DND-41 (cell line): Measurements from ENCODE around the gene TBC1D22A.

ENCODE experiments used
- ATAC-seq: fragments of 200-7000 bp; cut with Tn5 transposase; 3 replicates; pipeline ENCODE4 v1.9.1; 2021; ENCODE audit warnings: low read depth; ENCODE audit not compliant: insufficient read depth
- DNase-seq: peaks from one replicate; pipeline ENCODE4 v3.0.0-alpha.2; 2020
- H2AFZ ChIP-seq: 2 replicates; pipeline ENCODE4 v1.6.0; 2012; ENCODE audit warnings: low read depth, low read length
- H3K27ac ChIP-seq: 2 replicates; pipeline ENCODE4 v1.5.1; 2012; ENCODE audit warnings: low read length, inconsistent platforms
- H3K27me3 ChIP-seq: fragments of 200-600 bp; sonication (generic); 2 replicates; pipeline ENCODE4 v1.6.0; 2012; ENCODE audit warnings: low read length, mild to moderate bottlenecking, inconsistent platforms; ENCODE audit not compliant: insufficient read depth, poor library complexity
- H3K36me3 ChIP-seq: 2 replicates; pipeline ENCODE4 v1.5.1; 2012; ENCODE audit warnings: low read length, inconsistent platforms; ENCODE audit not compliant: insufficient read depth
- H3K4me1 ChIP-seq: 2 replicates; pipeline ENCODE4 v1.5.1; 2012; ENCODE audit warnings: mild to moderate bottlenecking, low read length; ENCODE audit not compliant: insufficient read depth
- H3K4me2 ChIP-seq: 2 replicates; pipeline ENCODE4 v1.6.0; 2012; ENCODE audit warnings: mild to moderate bottlenecking, moderate library complexity, low read length, inconsistent platforms; ENCODE audit not compliant: insufficient read depth
- H3K4me3 ChIP-seq, 2 experiments: fragments of 200-600 bp in 1 of 2; shearing (Covaris generic) in 1 of 2; 2 replicates each; pipeline ENCODE4 v1.5.1; 2012 to 2016; ENCODE audit warnings: inconsistent platforms in 2 of 2, low read length in 2 of 2, mild to moderate bottlenecking in 2 of 2, low read depth in 1 of 2, moderate library complexity in 1 of 2
- H3K79me2 ChIP-seq: 2 replicates; pipeline ENCODE4 v1.6.0; 2012; ENCODE audit warnings: low read length, inconsistent platforms; ENCODE audit not compliant: insufficient read depth
- H3K9ac ChIP-seq: 2 replicates; pipeline ENCODE4 v1.6.0; 2012; ENCODE audit warnings: low read depth, mild to moderate bottlenecking, inconsistent platforms, low read length, moderate library complexity
- H3K9me3 ChIP-seq: 2 replicates; pipeline ENCODE4 v1.5.1; 2012; ENCODE audit warnings: low read length, moderate library complexity, mild to moderate bottlenecking, inconsistent platforms; ENCODE audit not compliant: insufficient read depth, severe bottlenecking
- H4K20me1 ChIP-seq: 2 replicates; pipeline ENCODE4 v1.6.0; 2012; ENCODE audit warnings: low read length; ENCODE audit not compliant: insufficient read depth
- EZH2 ChIP-seq: IDR thresholded peaks from 3 replicates; pipeline ENCODE4 v1.6.1; 2012; ENCODE audit warnings: borderline replicate concordance, low read depth, mild to moderate bottlenecking, moderate library complexity, low read length, inconsistent platforms; ENCODE audit not compliant: severe bottlenecking
- TF ChIP-seq, protein P1 (sequence below): IDR thresholded peaks from 2 replicates; pipeline ENCODE4 v1.5.1; 2012; ENCODE audit warnings: borderline replicate concordance, low read length, moderate library complexity, mild to moderate bottlenecking; ENCODE audit not compliant: poor library complexity, severe bottlenecking; ENCODE audit errors: extremely low read depth

TBC1D22A gene

DNA sequence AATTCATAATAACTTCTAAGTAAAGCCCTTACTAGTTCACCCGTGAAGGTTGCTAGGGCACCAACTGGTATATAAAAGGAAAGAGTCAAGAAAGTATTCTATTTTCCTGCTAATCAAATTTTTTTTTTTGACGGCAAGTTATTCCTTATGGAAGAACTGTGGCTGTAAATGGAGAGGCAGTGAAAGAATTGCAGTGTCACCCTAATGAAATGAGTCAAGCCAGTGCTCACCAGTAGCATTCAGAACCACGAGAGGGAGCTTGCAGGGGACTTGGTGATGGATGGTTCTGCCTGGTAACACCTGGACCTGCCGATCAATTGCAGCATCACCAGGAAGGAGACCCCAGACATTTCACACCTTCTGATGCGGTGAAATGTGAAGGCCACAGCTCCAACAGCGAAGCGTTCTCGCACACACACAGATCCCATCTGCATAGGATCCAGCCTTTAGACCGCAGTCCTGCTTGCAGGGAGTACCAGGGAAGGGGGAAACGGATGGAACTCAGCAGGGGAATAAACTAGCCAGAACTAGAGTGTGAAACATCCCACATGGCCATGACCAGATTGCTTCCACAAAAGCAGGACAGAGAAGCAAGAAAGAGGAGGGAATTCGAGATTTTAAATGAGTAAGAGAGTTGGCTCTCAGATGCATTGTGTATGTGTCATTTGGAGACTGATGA, 326.2 kb downstream of the TBC1D22A start:
- Histone ChIP-seq H2AFZ (no peak overlapping the region), H3K4me2 (no peak overlapping the region), H3K4me3 (no peak overlapping the region), H3K27ac (no peak overlapping the region), H3K27me3 (no peaks in the 10 kb centered on the region), H3K9me3 (no peaks in the 10 kb centered on the region), H3K79me2 (no peaks in the 10 kb centered on the region), H4K20me1 (peaks cover 9% of the 10 kb centered on the region; the same call in 1 of the 2 replicates), H3K4me1 (no peaks in the 10 kb centered on the region), H3K9ac (no peak overlapping the region), H3K36me3 (no peaks in the 10 kb centered on the region)
- no peak for DNase-seq
- no peak for ATAC-seq
- no peak for TF ChIP-seq EZH2
- TF ChIP-seq, protein P1, sequence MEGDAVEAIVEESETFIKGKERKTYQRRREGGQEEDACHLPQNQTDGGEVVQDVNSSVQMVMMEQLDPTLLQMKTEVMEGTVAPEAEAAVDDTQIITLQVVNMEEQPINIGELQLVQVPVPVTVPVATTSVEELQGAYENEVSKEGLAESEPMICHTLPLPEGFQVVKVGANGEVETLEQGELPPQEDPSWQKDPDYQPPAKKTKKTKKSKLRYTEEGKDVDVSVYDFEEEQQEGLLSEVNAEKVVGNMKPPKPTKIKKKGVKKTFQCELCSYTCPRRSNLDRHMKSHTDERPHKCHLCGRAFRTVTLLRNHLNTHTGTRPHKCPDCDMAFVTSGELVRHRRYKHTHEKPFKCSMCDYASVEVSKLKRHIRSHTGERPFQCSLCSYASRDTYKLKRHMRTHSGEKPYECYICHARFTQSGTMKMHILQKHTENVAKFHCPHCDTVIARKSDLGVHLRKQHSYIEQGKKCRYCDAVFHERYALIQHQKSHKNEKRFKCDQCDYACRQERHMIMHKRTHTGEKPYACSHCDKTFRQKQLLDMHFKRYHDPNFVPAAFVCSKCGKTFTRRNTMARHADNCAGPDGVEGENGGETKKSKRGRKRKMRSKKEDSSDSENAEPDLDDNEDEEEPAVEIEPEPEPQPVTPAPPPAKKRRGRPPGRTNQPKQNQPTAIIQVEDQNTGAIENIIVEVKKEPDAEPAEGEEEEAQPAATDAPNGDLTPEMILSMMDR = no peak

DNA sequence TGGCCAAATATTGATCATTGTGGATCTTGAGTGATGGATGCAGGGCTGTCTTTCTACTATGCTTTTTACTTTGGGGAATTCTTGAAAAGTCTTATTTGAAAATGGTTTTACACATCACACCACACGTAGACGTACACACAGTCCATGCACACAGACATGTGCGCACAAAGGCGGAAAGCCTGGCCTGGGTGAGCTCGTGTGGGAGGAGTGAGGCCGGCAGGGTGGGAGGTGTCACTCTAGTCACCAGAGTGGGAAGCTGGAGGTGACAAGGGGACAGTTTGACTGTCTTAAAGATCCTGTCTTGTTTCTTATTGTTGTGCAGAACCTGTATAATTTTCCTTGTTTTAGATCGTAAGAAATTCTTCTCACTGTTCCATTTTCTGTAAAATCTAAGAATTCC, 326.9 kb downstream of the TBC1D22A start:
- ATAC-seq = no peak
- Histone ChIP-seq H3K9me3 (no peaks in the 10 kb centered on the region), H3K4me3 (no peak overlapping the region), H3K79me2 (no peaks in the 10 kb centered on the region), H3K27me3 (no peaks in the 10 kb centered on the region), H3K36me3 (no peaks in the 10 kb centered on the region), H3K4me1 (no peaks in the 10 kb centered on the region), H3K4me2 (no peak overlapping the region), H3K27ac (no peak overlapping the region), H2AFZ (no peak overlapping the region), H4K20me1 (peaks cover 9% of the 10 kb centered on the region; the same call in 1 of the 2 replicates), H3K9ac (no peak overlapping the region)
- no peak for DNase-seq
- TF ChIP-seq EZH2 = no peak
- TF ChIP-seq, protein P1 = no peak

DNA sequence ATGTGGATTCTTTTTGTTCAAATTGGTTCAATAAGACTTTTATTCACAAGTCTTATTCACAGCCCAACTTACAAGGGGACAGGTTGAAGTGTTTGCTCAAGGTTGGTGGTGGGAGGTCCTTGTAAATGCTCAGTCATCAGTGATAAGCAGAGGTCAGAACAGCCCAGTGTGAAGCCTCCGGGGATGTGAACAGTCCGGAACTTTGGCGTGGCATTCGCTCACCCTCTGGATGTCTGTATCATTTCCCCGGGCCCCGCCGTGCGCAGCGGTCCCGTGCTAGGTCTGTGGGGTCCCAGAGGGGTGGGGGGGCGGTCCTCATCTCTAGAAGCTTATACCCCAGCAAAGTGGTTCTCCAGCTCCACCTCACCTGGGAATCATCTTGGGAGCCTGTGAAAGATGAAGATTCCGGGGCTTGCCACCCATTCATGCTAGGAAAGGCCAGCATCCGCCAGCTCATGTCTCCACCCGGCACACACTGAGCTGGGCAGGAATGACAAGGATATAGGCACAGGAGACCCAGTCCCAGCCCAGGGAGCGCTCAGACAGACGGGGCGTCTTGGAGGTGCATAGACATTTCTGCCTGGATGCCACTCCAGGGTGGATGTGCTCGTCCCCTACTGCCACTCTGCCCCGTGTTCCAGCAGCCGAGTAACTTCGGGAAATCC, 327.5 kb downstream of the TBC1D22A start:
- Histone ChIP-seq H3K4me1 (no peaks in the 10 kb centered on the region), H3K27ac (no peak overlapping the region), H3K4me2 (no peak overlapping the region), H3K9me3 (no peaks in the 10 kb centered on the region), H2AFZ (no peak overlapping the region), H3K4me3 (no peak overlapping the region), H3K36me3 (no peaks in the 10 kb centered on the region), H4K20me1 (peaks cover 9% of the 10 kb centered on the region; the same call in 1 of the 2 replicates), H3K79me2 (no peaks in the 10 kb centered on the region), H3K9ac (no peak overlapping the region), H3K27me3 (no peaks in the 10 kb centered on the region)
- ATAC-seq (no peak), DNase-seq (no peak)
- TF ChIP-seq, protein P1 = no peak
- no peak for TF ChIP-seq EZH2
